Spleen (tissue), 7 donors: ENCODE results near the gene PTPN9.

Experiments
- POLR2A ChIP-seq, 3 donors: fragments of 450-650 bp; IDR thresholded peaks; one replicate each; pipeline ENCODE4 v1.5.1; 2017; ENCODE audit warnings: antibody characterized with exemption in 3 of 3, mild to moderate bottlenecking in 1 of 3
- TF ChIP-seq, protein P1 (sequence below), 11 experiments: fragments of 200-600 bp in 7 of 11; fragments of 450-650 bp in 4 of 11; sonication (generic) in 4 of 11; IDR thresholded peaks in 8 of 11; conservative IDR thresholded peaks in 3 of 11; 1 replicate in 7 of 11; 2 replicates in 4 of 11; pipeline versions ENCODE4 v1.4.0 to v1.8.0; 2016 to 2021; ENCODE audit warnings: antibody characterized with exemption in 11 of 11, inconsistent platforms in 4 of 11, mild to moderate bottlenecking in 1 of 11
- donor health status: DM: no; HTN: no; CAD: no; lungs with moderate emphysema.
- donor health status: DM: no; HTN: no; CAD: no.
- donor health status: DM: no; HTN: no; CAD: no.

DNA sequence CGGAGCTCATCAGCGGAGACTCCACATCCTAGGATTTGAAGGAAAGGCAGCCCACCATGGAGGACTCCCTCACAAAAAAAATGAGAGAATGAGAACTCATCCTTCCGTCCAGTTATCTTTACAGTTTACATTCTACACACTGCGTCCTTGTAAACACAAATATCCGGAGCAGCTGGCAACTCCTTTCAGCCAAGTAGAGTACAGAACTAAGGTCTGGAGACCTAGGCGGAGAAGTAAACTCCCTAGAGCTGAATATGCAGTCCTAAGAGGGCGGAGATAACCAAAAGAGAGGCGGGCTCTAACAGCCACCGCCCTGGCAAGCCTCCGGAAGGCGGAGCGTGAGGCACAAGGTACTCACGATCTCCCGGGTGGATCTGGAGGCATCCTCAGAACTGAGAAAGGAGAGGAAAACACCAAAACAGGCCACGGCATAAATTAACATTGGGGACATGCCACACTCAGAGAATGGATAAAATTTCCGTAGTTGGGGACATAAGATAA is 126.7 kb downstream of the PTPN9 start:
- TF ChIP-seq, protein P1, sequence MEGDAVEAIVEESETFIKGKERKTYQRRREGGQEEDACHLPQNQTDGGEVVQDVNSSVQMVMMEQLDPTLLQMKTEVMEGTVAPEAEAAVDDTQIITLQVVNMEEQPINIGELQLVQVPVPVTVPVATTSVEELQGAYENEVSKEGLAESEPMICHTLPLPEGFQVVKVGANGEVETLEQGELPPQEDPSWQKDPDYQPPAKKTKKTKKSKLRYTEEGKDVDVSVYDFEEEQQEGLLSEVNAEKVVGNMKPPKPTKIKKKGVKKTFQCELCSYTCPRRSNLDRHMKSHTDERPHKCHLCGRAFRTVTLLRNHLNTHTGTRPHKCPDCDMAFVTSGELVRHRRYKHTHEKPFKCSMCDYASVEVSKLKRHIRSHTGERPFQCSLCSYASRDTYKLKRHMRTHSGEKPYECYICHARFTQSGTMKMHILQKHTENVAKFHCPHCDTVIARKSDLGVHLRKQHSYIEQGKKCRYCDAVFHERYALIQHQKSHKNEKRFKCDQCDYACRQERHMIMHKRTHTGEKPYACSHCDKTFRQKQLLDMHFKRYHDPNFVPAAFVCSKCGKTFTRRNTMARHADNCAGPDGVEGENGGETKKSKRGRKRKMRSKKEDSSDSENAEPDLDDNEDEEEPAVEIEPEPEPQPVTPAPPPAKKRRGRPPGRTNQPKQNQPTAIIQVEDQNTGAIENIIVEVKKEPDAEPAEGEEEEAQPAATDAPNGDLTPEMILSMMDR (IDR thresholded peaks at IDR 0.05 in 8 of 11, conservative IDR thresholded peaks at IDR 0.05 in 3 of 11), result peak in 1 of 11 experiments; percentile 16
- TF ChIP-seq POLR2A (IDR thresholded peaks at IDR 0.05), result no peak
